HEK293T (cell line): ENCODE results near the gene C1QB.
"Not testable (repeated sequence)": the region's sequence is repeated elsewhere in the genome, so short reads cannot be mapped to it uniquely, and the experiment has no call there.

Experiments used
- CTCF ChIA-PET: fragments of 350-600 bp; formaldehyde crosslinking; extraction: SDS; loops from one replicate; lab custom pipeline; 2021; ENCODE audit warnings: antibody characterized with exemption, inconsistent platforms; lab: Yijun Ruan, JAX
- POLR2A ChIA-PET: fragments of 350-600 bp; formaldehyde crosslinking; extraction: SDS; loops from one replicate; lab custom pipeline; 2020; ENCODE audit warnings: antibody characterized with exemption, inconsistent platforms; lab: Yijun Ruan, JAX
- DNase-seq: peaks from one replicate; pipeline ENCODE4 v3.0.0; 2012; ENCODE audit warnings: mixed read lengths; ENCODE audit errors: extremely low spot score
- ARNT ChIP-seq: fragments of 450-650 bp; IDR thresholded peaks from 2 replicates; pipeline ENCODE4 v1.6.1; 2017; ENCODE audit warnings: mild to moderate bottlenecking
- BHLHE40 ChIP-seq: fragments of 450-650 bp; IDR thresholded peaks from 2 replicates; pipeline ENCODE4 v1.6.1; 2016; ENCODE audit warnings: mild to moderate bottlenecking, moderate library complexity, borderline replicate concordance
- CTBP1 ChIP-seq: fragments of 450-650 bp; IDR thresholded peaks from 2 replicates; pipeline ENCODE4 v1.6.1; 2016; ENCODE audit warnings: borderline replicate concordance
- ELF4 ChIP-seq: fragments of 450-650 bp; IDR thresholded peaks from 2 replicates; pipeline ENCODE4 v1.6.1; 2017; ENCODE audit warnings: antibody characterized with exemption
- FOXA1 ChIP-seq: fragments of 450-650 bp; IDR thresholded peaks from 2 replicates; pipeline ENCODE4 v1.6.1; 2016; ENCODE audit warnings: mild to moderate bottlenecking
- FOXK2 ChIP-seq: fragments of 450-650 bp; IDR thresholded peaks from 2 replicates; pipeline ENCODE4 v1.6.1; 2016; ENCODE audit warnings: mild to moderate bottlenecking
- FOXM1 ChIP-seq: fragments of 450-650 bp; IDR thresholded peaks from 2 replicates; pipeline ENCODE4 v1.6.1; 2017; ENCODE audit warnings: mild to moderate bottlenecking, borderline replicate concordance
- HDGF ChIP-seq: fragments of 450-650 bp; IDR thresholded peaks from 2 replicates; pipeline ENCODE4 v1.6.1; 2017; ENCODE audit warnings: antibody characterized with exemption, borderline replicate concordance
- L3MBTL2 ChIP-seq: fragments of 450-650 bp; conservative IDR thresholded peaks from 2 replicates; pipeline ENCODE4 v1.6.1; 2016; ENCODE audit warnings: mild to moderate bottlenecking
- LEF1 ChIP-seq: fragments of 450-650 bp; IDR thresholded peaks from 2 replicates; pipeline ENCODE4 v1.6.1; 2017; ENCODE audit warnings: mild to moderate bottlenecking, borderline replicate concordance
- NFRKB ChIP-seq: fragments of 450-650 bp; IDR thresholded peaks from 2 replicates; pipeline ENCODE4 v1.6.1; 2016; ENCODE audit warnings: mild to moderate bottlenecking, moderate library complexity
- SP1 ChIP-seq: fragments of 450-650 bp; IDR thresholded peaks from 2 replicates; pipeline ENCODE4 v1.6.1; 2017
- SUZ12 ChIP-seq: fragments of 450-650 bp; IDR thresholded peaks from 2 replicates; pipeline ENCODE4 v1.6.1; 2016; ENCODE audit warnings: mild to moderate bottlenecking
- TARDBP ChIP-seq: fragments of 450-650 bp; IDR thresholded peaks from 2 replicates; pipeline ENCODE4 v1.6.1; 2016
- ZNF384 ChIP-seq: fragments of 450-650 bp; IDR thresholded peaks from 2 replicates; pipeline ENCODE4 v1.6.1; 2016
- TF ChIP-seq, protein P1 (sequence below): fragments of 450-650 bp; IDR thresholded peaks from 2 replicates; pipeline ENCODE4 v1.6.1; 2016

Gene C1QB

DNA sequence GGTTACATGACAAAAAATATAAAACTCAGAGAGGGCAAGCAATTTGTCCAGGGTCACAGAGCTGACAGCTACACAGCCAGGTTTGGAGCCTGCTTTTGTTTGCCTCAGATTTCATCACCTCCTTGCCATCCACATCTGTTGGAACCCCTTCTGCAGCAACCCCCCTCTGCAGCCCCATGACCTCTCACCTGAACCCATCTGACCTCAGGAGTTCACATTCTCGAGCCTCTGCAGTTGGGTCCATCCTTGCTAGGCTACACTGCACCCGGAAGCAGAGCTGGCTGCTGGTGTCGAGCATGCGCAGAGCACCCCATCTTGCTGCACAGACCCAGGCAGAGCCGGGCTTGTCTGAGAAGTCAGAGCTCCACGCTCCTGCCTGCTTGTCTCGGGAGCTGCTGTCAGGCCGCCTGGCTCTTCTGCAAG is 10.0 kb downstream of the C1QB start:
- ChIA-PET POLR2A (no interaction called here), CTCF (interaction anchor here (0.9 kb wide), 1 partner anchor 42 kb away, joined by 3 read pairs; no protein-coding TSS in a partner anchor)
- TF ChIP-seq SP1: no peak
- no peak for TF ChIP-seq NFRKB
- TF ChIP-seq L3MBTL2: no peak
- TF ChIP-seq, protein P1, sequence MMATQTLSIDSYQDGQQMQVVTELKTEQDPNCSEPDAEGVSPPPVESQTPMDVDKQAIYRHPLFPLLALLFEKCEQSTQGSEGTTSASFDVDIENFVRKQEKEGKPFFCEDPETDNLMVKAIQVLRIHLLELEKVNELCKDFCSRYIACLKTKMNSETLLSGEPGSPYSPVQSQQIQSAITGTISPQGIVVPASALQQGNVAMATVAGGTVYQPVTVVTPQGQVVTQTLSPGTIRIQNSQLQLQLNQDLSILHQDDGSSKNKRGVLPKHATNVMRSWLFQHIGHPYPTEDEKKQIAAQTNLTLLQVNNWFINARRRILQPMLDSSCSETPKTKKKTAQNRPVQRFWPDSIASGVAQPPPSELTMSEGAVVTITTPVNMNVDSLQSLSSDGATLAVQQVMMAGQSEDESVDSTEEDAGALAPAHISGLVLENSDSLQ: no peak
- TF ChIP-seq ZNF384: no peak
- TF ChIP-seq TARDBP: no peak
- TF ChIP-seq HDGF: no peak
- no peak for TF ChIP-seq ELF4
- no peak for TF ChIP-seq ARNT
- TF ChIP-seq FOXA1: no peak
- no peak for TF ChIP-seq BHLHE40
- no peak for TF ChIP-seq FOXM1
- TF ChIP-seq CTBP1: no peak
- TF ChIP-seq LEF1: no peak
- TF ChIP-seq SUZ12: no peak
- TF ChIP-seq FOXK2: no peak
- no peak for DNase-seq

DNA sequence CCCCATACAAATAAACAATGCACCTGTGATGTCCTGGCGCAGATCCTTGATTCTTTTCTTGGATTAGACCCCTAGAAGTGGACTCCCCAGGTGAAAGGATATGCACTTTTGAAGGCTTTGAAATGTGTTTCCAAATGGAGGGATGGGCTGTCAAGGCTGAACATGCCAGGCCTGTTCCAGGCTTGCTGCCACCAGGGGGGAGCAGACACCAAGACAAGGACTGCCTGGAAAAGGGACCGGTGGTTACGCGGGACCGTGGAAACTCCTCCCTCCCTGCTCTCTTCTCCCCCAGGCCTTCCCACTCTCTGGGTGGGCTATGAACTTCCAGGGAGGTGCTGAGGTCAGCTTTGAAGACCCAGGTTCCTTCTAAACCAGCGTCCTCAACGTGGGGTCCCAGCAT is 12.7 kb downstream of the C1QB start:
- ChIA-PET CTCF (interaction anchor here (1.4 kb wide), 1 partner anchor 265 kb away, joined by 4 read pairs; no protein-coding TSS in a partner anchor), POLR2A (no interaction called here)
- DNase-seq: peak; percentile 53
- TF ChIP-seq L3MBTL2: no peak
- TF ChIP-seq SUZ12: no peak
- TF ChIP-seq SP1: no peak
- TF ChIP-seq LEF1: no peak
- TF ChIP-seq NFRKB: no peak
- no peak for TF ChIP-seq CTBP1
- no peak for TF ChIP-seq BHLHE40
- TF ChIP-seq FOXM1: no peak
- TF ChIP-seq FOXK2: no peak
- no peak for TF ChIP-seq ARNT
- TF ChIP-seq FOXA1: no peak
- TF ChIP-seq, protein P1: no peak
- no peak for TF ChIP-seq ZNF384
- no peak for TF ChIP-seq HDGF
- no peak for TF ChIP-seq TARDBP

DNA sequence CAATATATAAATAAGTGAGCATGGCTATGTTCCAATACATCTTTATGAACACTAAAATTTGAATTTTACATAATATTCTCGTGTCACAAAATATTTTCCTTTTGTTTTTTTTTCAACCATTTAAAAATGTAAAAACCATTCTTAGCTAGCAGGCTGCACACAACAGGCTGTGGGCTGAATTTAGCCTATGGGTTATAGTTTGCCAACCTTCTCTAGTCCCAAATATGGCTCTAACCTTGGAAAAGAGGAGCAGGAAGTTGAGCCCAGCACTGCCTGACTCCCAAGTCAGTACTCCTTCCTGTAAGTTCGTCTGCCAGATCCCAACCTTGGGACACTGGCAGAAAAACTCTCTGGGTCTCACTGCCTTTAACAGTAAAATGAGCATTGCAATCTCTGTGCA is 13.4 kb downstream of the C1QB start:
- ChIA-PET CTCF (interaction anchor here (1.4 kb wide), 1 partner anchor 264 kb away, joined by 4 read pairs; no protein-coding TSS in a partner anchor), POLR2A (no interaction called here)
- TF ChIP-seq L3MBTL2: no peak
- TF ChIP-seq CTBP1: no peak
- no peak for DNase-seq

DNA sequence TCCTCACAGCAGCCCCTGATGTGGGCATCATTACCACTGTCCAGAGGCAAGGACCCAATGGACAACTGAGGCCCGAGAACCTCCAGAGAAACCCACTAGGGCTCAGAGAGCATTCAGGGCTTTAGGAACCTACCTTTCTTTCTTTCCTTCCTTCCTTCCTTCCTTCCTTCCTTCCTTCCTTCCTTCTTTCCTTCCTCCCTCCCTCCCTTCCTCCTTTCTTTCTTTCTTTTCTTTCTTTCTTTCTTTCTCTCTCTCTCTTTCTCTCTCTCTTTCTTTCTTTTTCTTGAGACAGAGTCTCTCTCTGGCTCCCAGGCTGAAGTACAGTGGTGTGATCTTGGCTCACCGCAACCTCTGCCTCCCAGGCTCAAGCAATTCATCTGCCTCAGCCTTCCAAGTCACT is 15.8 kb downstream of the C1QB start:
- POLR2A ChIA-PET, DNase-seq, CTCF ChIA-PET: not testable (repeated sequence)

DNA sequence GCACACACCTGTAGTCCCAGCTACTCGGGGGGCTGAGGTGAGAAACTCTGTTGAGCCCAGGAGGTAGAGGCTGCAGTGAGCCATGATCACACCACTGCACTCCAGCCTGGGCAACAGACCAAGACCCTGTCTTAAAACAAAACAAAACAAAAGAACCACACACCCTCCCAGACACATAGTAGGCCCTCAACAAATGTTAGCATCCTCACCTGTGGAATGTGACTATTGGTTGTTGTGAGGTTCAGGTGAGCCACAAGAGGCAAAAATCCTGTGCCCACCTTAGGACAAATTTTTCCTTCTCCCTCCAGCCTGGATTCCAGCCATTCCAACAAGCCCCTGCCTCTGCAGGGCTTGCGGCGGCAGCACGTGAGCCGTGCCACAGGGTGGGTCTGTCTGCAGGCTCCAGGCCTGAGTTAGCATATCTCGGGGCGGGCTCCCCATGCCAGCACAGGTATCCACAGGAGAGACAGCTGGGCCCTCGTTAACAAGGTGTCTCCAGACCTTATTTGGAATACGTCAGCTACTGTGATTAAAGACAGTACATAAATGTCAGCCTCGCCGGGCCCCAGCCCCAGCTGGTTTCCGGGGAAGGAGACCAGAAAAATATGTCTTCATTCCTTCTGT is 17.4 kb downstream of the C1QB start:
- CTCF ChIA-PET: no interaction called here
- POLR2A ChIA-PET: no interaction called here
- TF ChIP-seq, protein P1: no peak
- TF ChIP-seq FOXM1 (no peak), NFRKB (no peak), TARDBP (no peak), ELF4 (no peak), SP1 (no peak), SUZ12 (no peak), FOXK2 (no peak), LEF1 (no peak), HDGF (no peak), FOXA1 (no peak), ARNT (no peak), CTBP1 (no peak), ZNF384 (no peak), L3MBTL2 (no peak)
- DNase-seq: no peak

DNA sequence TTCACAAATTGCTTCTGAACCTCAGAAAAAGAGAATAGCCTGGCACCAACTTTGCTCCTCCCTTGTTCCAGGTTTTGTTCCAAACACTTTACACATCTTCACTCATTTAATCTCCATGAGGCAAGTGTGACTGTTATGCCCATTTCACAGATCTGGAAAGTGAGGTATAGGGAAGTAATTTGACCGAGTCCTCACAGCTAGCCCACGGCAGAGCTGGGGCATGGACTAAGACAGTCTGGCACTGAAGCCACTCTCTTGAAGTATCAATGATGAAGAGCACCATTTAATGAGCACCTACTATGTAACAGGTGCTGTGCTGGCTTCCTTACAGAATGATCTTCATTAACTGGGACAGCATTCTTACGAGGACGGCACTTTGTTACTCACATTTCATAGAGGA is 19.0 kb downstream of the C1QB start:
- ChIA-PET POLR2A (no interaction called here), CTCF (interaction anchor here (1.2 kb wide), 1 partner anchor 16 kb away, joined by 3 read pairs; no protein-coding TSS in a partner anchor)
- DNase-seq: no peak
- TF ChIP-seq L3MBTL2 (no peak), SUZ12 (no peak), SP1 (no peak), FOXK2 (no peak), BHLHE40 (no peak), ZNF384 (no peak)
